Sigmoid colon (tissue), 4 donors: ENCODE results near the gene KLHDC9.

ENCODE experiments used
- CTCF ChIP-seq, 4 experiments: fragments of 450-650 bp in 3 of 4; fragments of 200-600 bp in 1 of 4; IDR thresholded peaks; one replicate each; pipeline ENCODE4 v1.5.1; 2016 to 2019; ENCODE audit warnings: antibody characterized with exemption in 4 of 4, mild to moderate bottlenecking in 3 of 4, moderate library complexity in 2 of 4
- EP300 ChIP-seq, 4 donors: sonication (generic); formaldehyde crosslinking; IDR thresholded peaks; one replicate each; pipeline ENCODE4 v1.6.1; 2017; ENCODE audit warnings: antibody characterized with exemption in 4 of 4
- POLR2A ChIP-seq, 2 donors: fragments of 450-650 bp; IDR thresholded peaks; one replicate each; pipeline ENCODE4 v1.6.1; 2016; ENCODE audit warnings: antibody characterized with exemption in 2 of 2, mild to moderate bottlenecking in 2 of 2, moderate library complexity in 2 of 2
- POLR2AphosphoS5 ChIP-seq, 4 donors: sonication (generic); formaldehyde crosslinking; IDR thresholded peaks; one replicate each; pipeline ENCODE4 v1.6.1; 2017; ENCODE audit warnings: antibody characterized with exemption in 4 of 4

- TF ChIP-seq CTCF (IDR thresholded peaks at IDR 0.05): no peak
- no peak for TF ChIP-seq POLR2A (IDR thresholded peaks at IDR 0.05)
- TF ChIP-seq POLR2AphosphoS5 (IDR thresholded peaks at IDR 0.05): no peak
- no peak for TF ChIP-seq EP300 (IDR thresholded peaks at IDR 0.05)
These were observed 1.1 kb downstream of the KLHDC9 start for GRCh38 chr1:161099090-161099802.
